HG03342 (cell line): ENCODE measurements around the gene RABL3.
A peak's percentile ranks its signal among the peaks of the same experiment; 100 is the strongest.
"Not testable (repeated sequence)": the region's sequence is repeated elsewhere in the genome, so short reads cannot be mapped to it uniquely, and the experiment has no call there.

Experiments
- ATAC-seq: cut with Tn5 transposase; IDR thresholded peaks from one replicate; pipeline ENCODE4 v1.9.1; 2021; ENCODE audit warnings: mild to moderate bottlenecking, moderate library complexity; ENCODE audit not compliant: unreplicated experiment

Gene RABL3

GRCh38 chr3:120742198-120742848, at the start of gene RABL3, which contains the start of gene GTF2E1:
TSS of gene RABL3 (minus strand) at chr3:120742516. CDS start at chr3:120742507, 9 bp downstream.
TSS of gene GTF2E1 (plus strand) at chr3:120742744. CDS start at chr3:120750553, 7,809 bp downstream.
- peak; percentile 98 for ATAC-seq

- no peak for ATAC-seq
Observed at GRCh38 chr3:120791913-120792312, 49.6 kb upstream of the RABL3 start.

- no peak for ATAC-seq
Observed at GRCh38 chr3:120791010-120791409, 48.7 kb upstream of the RABL3 start.

GRCh38 chr3:120785832-120786231, 43.5 kb upstream of the RABL3 start:
- not testable (repeated sequence) for ATAC-seq

GRCh38 chr3:120780977-120781376, 38.7 kb upstream of the RABL3 start:
- peak; percentile 92 for ATAC-seq

GRCh38 chr3:120778776-120779175, 36.5 kb upstream of the RABL3 start:
- no peak for ATAC-seq

- no peak for ATAC-seq
Observed at GRCh38 chr3:120775411-120775810, 33.1 kb upstream of the RABL3 start.

- peak; percentile 96 for ATAC-seq
Observed at GRCh38 chr3:120773932-120774331, 31.6 kb upstream of the RABL3 start.

- no peak for ATAC-seq
Observed at GRCh38 chr3:120772081-120772480, 29.8 kb upstream of the RABL3 start.

GRCh38 chr3:120770891-120771290, 28.6 kb upstream of the RABL3 start:
- no peak for ATAC-seq

GRCh38 chr3:120769436-120769835, 27.1 kb upstream of the RABL3 start:
- ATAC-seq: no peak

GRCh38 chr3:120767106-120767505, 24.8 kb upstream of the RABL3 start:
- no peak for ATAC-seq

GRCh38 chr3:120766576-120766975, 24.3 kb upstream of the RABL3 start:
- ATAC-seq: no peak

- peak; percentile 52 for ATAC-seq
Observed at GRCh38 chr3:120765830-120766493, 23.6 kb upstream of the RABL3 start.

GRCh38 chr3:120764206-120764605, 21.9 kb upstream of the RABL3 start:
- no peak for ATAC-seq

- peak; percentile 87 for ATAC-seq
Observed at GRCh38 chr3:120763601-120764000, 21.3 kb upstream of the RABL3 start.

- ATAC-seq: no peak
Observed at GRCh38 chr3:120762615-120763014, 20.3 kb upstream of the RABL3 start.

GRCh38 chr3:120758551-120758950, 16.2 kb upstream of the RABL3 start:
- ATAC-seq: not testable (repeated sequence)

- ATAC-seq: no peak
Observed at GRCh38 chr3:120756061-120756460, 13.7 kb upstream of the RABL3 start.

GRCh38 chr3:120753810-120754209, 11.5 kb upstream of the RABL3 start:
- ATAC-seq: no peak

GRCh38 chr3:120752865-120753264, 10.5 kb upstream of the RABL3 start:
- no peak for ATAC-seq

- ATAC-seq: no peak
Observed at GRCh38 chr3:120752230-120752629, 9.9 kb upstream of the RABL3 start.
